GM06990 (cell line): ENCODE measurements around the gene CNTNAP4.

Experiments used
- DNase-seq: peaks from one replicate; pipeline ENCODE4 v3.0.0-alpha.2; 2011; ENCODE audit not compliant: insufficient read length; ENCODE audit errors: extremely low read depth
- H3K27me3 ChIP-seq: replicated peaks from 2 replicates; pipeline ENCODE4 v1.6.0; 2011; ENCODE audit warnings: low read length; ENCODE audit not compliant: control insufficient read depth, insufficient read depth
- H3K36me3 ChIP-seq: 2 replicates; pipeline ENCODE4 v1.5.1; 2011; ENCODE audit warnings: low read length; ENCODE audit not compliant: control insufficient read depth, insufficient read depth
- H3K4me3 ChIP-seq: replicated peaks from 2 replicates; pipeline ENCODE4 v1.5.1; 2011; ENCODE audit warnings: low read depth, mild to moderate bottlenecking, control low read depth, low read length
- TF ChIP-seq, protein P1 (sequence below): IDR thresholded peaks from 2 replicates; pipeline ENCODE4 v1.5.1; 2011; ENCODE audit warnings: low read length, control low read depth, mild to moderate bottlenecking, inconsistent platforms; ENCODE audit not compliant: insufficient read depth, poor library complexity, severe bottlenecking

The CNTNAP4 gene

DNA sequence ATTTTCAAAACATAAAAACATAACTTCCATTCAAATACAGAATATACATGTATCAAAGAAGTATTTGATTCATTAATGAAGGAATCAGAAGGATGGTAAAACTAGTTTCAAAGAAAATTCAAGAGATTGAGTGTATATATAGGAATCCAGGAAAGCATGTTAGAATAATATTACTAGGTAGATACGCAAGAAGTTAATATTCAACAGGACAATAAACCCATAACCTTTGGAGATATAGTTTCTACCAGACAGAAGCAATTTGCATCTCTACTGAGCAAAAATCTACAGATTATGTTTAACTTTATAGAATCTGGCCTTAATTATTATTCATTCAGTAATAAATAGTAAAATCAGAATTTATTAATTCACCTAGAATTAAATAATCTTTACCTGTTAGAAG, 166.8 kb downstream of the CNTNAP4 start:
- no peak for DNase-seq
- H3K27me3 ChIP-seq = no peaks in the 10 kb centered on the region
- TF ChIP-seq, protein P1, sequence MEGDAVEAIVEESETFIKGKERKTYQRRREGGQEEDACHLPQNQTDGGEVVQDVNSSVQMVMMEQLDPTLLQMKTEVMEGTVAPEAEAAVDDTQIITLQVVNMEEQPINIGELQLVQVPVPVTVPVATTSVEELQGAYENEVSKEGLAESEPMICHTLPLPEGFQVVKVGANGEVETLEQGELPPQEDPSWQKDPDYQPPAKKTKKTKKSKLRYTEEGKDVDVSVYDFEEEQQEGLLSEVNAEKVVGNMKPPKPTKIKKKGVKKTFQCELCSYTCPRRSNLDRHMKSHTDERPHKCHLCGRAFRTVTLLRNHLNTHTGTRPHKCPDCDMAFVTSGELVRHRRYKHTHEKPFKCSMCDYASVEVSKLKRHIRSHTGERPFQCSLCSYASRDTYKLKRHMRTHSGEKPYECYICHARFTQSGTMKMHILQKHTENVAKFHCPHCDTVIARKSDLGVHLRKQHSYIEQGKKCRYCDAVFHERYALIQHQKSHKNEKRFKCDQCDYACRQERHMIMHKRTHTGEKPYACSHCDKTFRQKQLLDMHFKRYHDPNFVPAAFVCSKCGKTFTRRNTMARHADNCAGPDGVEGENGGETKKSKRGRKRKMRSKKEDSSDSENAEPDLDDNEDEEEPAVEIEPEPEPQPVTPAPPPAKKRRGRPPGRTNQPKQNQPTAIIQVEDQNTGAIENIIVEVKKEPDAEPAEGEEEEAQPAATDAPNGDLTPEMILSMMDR = no peak

DNA sequence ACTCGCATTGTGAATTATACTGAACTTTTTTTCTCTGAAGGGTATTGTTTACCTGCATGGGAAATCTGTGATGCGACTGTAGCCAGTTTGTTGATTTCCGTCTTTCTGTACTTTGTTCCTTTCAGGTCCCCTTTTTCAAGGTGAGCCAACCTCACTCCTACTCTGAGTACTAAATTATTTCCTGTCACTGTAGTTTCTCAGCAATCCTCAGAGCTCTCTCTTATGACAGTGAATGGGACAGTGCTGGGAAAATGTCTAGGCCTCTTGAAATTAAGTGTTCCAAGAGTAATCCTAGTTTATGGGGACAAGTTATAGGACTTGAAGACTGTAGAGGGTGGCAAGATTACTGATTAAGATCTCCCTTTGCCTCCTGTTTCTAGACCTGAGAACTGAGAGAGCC, 167.6 kb downstream of the CNTNAP4 start:
- TF ChIP-seq, protein P1 = no peak
- H3K27me3 ChIP-seq = no peaks in the 10 kb centered on the region
- no peak overlapping the region for H3K4me3 ChIP-seq
- H3K36me3 ChIP-seq = no peaks in the 10 kb centered on the region
- DNase-seq = no peak

More for the DNA sequence above, 166.8 kb downstream of the CNTNAP4 start:
- Histone ChIP-seq H3K36me3 (no peaks in the 10 kb centered on the region), H3K4me3 (no peak overlapping the region)

DNA sequence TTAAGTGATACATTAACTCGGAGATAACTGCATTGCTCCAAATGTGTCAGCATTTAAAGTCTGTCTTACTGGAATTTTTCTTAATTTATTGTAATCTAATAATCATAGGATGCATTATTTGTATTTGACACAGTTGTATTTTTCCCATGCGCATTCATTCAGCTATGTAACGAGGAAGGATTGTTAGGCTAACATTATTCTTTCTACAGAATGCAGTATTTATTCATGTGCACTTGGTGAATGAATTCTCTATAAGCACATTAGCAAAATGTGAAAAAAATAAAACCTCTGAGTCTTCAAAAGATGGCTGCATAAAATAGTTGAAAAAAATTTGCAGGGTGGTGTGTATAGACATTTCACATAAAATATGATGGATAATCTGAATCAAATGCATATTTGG, 168.6 kb downstream of the CNTNAP4 start:
- TF ChIP-seq, protein P1 = no peak
- no peak overlapping the region for H3K4me3 ChIP-seq
- DNase-seq = no peak
- H3K36me3 ChIP-seq = no peaks in the 10 kb centered on the region
- no peaks in the 10 kb centered on the region for H3K27me3 ChIP-seq

DNA sequence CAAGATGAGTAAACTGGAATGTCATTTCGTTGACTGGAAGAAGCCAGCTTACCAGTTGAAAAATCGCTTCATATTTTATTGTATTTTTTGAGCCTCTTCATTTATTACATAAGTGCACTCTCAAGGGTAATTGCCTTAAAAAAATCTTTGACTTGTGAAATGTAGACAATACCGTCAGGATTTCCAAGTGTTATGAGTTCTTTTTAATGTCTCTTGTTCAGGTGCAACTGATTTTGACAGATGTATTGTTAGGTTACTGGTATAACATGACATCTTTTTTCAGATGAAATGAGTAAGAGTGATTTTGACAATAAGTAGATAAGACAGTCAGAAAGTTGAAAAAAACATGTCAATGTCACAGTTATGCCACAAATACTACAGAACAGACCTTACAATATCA, 169.1 kb downstream of the CNTNAP4 start:
- DNase-seq = no peak
- H3K36me3 ChIP-seq = no peaks in the 10 kb centered on the region
- H3K27me3 ChIP-seq = no peaks in the 10 kb centered on the region
- H3K4me3 ChIP-seq = no peak overlapping the region
- TF ChIP-seq, protein P1 = no peak

DNA sequence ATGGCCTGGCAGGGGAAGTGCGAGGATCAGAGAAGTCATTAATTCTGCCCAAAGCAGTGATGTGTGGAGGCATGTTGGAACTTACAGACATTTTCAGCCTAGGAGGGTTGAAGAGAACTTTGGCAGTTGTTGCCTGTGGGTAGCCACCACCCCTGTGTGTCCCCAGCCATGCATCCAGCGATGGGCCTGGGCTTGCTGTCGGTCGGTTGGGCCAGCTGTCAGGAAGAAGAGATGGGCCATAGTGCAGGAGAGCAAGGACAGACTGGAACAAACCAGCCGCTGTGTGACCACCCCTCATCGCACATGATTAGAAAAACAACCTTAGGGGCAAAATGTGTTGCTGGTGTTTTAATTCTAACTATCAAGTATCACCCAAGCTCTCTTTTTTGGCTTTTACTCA, 173.7 kb downstream of the CNTNAP4 start:
- TF ChIP-seq, protein P1 = no peak
- Histone ChIP-seq H3K36me3 (no peaks in the 10 kb centered on the region), H3K27me3 (no peaks in the 10 kb centered on the region), H3K4me3 (no peak overlapping the region)
- no peak for DNase-seq

DNA sequence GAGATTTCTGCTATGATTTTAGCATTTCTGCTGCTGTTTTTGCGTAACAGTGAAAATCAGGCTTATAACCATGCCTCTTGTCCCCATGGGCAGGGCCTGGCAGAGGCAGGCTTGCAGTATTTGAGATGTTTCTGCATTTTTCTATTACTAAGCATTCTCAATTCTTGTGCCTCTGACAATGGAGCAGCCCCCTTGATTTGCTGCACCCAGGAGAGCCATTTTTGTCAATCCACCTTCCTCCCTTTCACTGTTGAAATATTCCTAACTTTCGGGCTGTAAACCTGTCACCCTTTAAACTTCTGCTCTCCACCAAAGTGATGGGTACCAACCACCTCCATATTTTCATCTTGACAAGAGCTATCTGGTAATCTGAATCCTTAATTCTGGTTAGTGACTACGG, 178.1 kb downstream of the CNTNAP4 start:
- no peak overlapping the region for H3K4me3 ChIP-seq
- TF ChIP-seq, protein P1 = no peak
- no peaks in the 10 kb centered on the region for H3K36me3 ChIP-seq
- no peaks in the 10 kb centered on the region for H3K27me3 ChIP-seq
- DNase-seq = no peak
